HepG2 (cell line): ENCODE results near the gene GCLM. TPM values are rescaled to one million over a fixed set of nuclear protein-coding genes. Genes with fewer than 3 reads are reported as not detected.

Experiments used
- ATAC-seq: fragments of 200-7000 bp; cut with Tn5 transposase; 3 replicates; pipeline ENCODE4 v1.9.1; 2020; ENCODE audit warnings: mild to moderate bottlenecking, moderate library complexity
- BruUV-seq: library from RNA; stranded (reverse); fragments of 400-500 nt; replicated peaks from 2 replicates; lab custom pipeline; 2021; lab: Mats Ljungman, UMichigan
- CTCF ChIA-PET: fragments of 300-600 bp; formaldehyde crosslinking; extraction: SDS; loops from one replicate; lab custom pipeline; 2021; ENCODE audit warnings: low total read pairs, inconsistent platforms, low intra/inter-chr PET ratio; lab: Yijun Ruan, JAX
- POLR2A ChIA-PET: fragments of 350-600 bp; sonication (Branson Sonifier 250); formaldehyde crosslinking; loops from one replicate; lab custom pipeline; 2020; ENCODE audit warnings: antibody characterized with exemption, inconsistent platforms; lab: Yijun Ruan, JAX
- DNase-seq: peaks from one replicate; pipeline ENCODE4 v3.0.0-alpha.2; 2015; ENCODE audit warnings: low spot score
- FAIRE-seq: peaks from 3 replicates; lab custom pipeline; 2011; peaks lifted over from hg19 to GRCh38; lab: Jason Lieb, UNC
- H2AFZ ChIP-seq: one replicate; pipeline ENCODE4 v1.6.1; 2011; ENCODE audit warnings: low read length, inconsistent platforms
- H3K27ac ChIP-seq: fragments of 300-600 bp; 3 replicates; pipeline ENCODE4 v1.8.0; 2011; ENCODE audit warnings: mixed run types, mild to moderate bottlenecking, mixed read lengths, low read length, inconsistent platforms; ENCODE audit not compliant: insufficient read depth; ENCODE audit errors: extremely low read length
- H3K27me3 ChIP-seq, 2 experiments: fragments of 200-600 bp in 1 of 2; 2 replicates in 1 of 2; 3 replicates in 1 of 2; pipeline versions ENCODE4 v1.6.0 to v1.8.0; 2011; ENCODE audit warnings: low read length in 2 of 2, mild to moderate bottlenecking in 2 of 2, moderate library complexity in 2 of 2, inconsistent platforms in 1 of 2; ENCODE audit not compliant: insufficient read depth in 2 of 2, control insufficient read depth in 1 of 2
- H3K36me3 ChIP-seq, 2 experiments: fragments of 200-600 bp in 1 of 2; replicated peaks in 1 of 2; 2 replicates in 1 of 2; 3 replicates in 1 of 2; pipeline versions ENCODE4 v1.5.1 to v1.8.0; 2011; ENCODE audit warnings: low read length in 2 of 2, inconsistent platforms in 1 of 2; ENCODE audit not compliant: insufficient read depth in 2 of 2, control insufficient read depth in 1 of 2
- H3K4me1 ChIP-seq: 2 replicates; pipeline ENCODE4 v1.5.1; 2012; ENCODE audit warnings: low read length, inconsistent platforms; ENCODE audit not compliant: insufficient read depth
- H3K4me2 ChIP-seq: 2 replicates; pipeline ENCODE4 v1.6.0; 2011; ENCODE audit warnings: low read depth, low read length, inconsistent platforms
- H3K4me3 ChIP-seq, 3 experiments: fragments of 200-600 bp in 1 of 3; sonication (generic), shearing (Covaris generic) in 1 of 3; replicated peaks in 1 of 3; 2 replicates each; pipeline ENCODE4 v1.5.1; 2011 to 2016; ENCODE audit warnings: low read length in 3 of 3, inconsistent platforms in 2 of 3, low read depth in 2 of 3, mild to moderate bottlenecking in 2 of 3, control low read depth in 1 of 3, mixed read lengths in 1 of 3; ENCODE audit not compliant: insufficient read depth in 1 of 3
- H3K79me2 ChIP-seq: one replicate; pipeline ENCODE4 v1.6.1; 2011; ENCODE audit warnings: low read length, inconsistent platforms; ENCODE audit not compliant: insufficient read depth
- H3K9ac ChIP-seq: 2 replicates; pipeline ENCODE4 v1.6.0; 2011; ENCODE audit warnings: mild to moderate bottlenecking, low read depth, low read length, inconsistent platforms; ENCODE audit not compliant: insufficient read depth
- H3K9me3 ChIP-seq: 2 replicates; pipeline ENCODE4 v1.5.1; 2012; ENCODE audit warnings: mild to moderate bottlenecking, low read length
- H4K20me1 ChIP-seq: 2 replicates; pipeline ENCODE4 v1.6.0; 2011; ENCODE audit warnings: inconsistent platforms, mild to moderate bottlenecking, low read length, moderate library complexity; ENCODE audit not compliant: insufficient read depth
- AKAP8 ChIP-seq: sonication (generic); formaldehyde crosslinking; IDR thresholded peaks from 2 replicates; pipeline ENCODE4 v1.5.1; 2020; ENCODE audit warnings: mild to moderate bottlenecking, missing genetic modification reagents
- E2F5 ChIP-seq: sonication (generic); formaldehyde crosslinking; conservative IDR thresholded peaks from 2 replicates; pipeline ENCODE4 v1.4.0; 2020; ENCODE audit warnings: missing genetic modification reagents
- MEF2D ChIP-seq: sonication (generic); formaldehyde crosslinking; IDR thresholded peaks from 2 replicates; pipeline ENCODE4 v1.5.1; 2020; ENCODE audit warnings: mild to moderate bottlenecking, missing genetic modification reagents
- NCOA5 ChIP-seq: sonication (generic); formaldehyde crosslinking; IDR thresholded peaks from 2 replicates; pipeline ENCODE4 v1.4.0; 2020; ENCODE audit warnings: missing genetic modification reagents
- NR0B2 ChIP-seq: sonication (generic); formaldehyde crosslinking; IDR thresholded peaks from 2 replicates; pipeline ENCODE4 v1.4.0; 2020; ENCODE audit warnings: mild to moderate bottlenecking, missing genetic modification reagents
- PHF8 ChIP-seq: sonication (generic); formaldehyde crosslinking; IDR thresholded peaks from 2 replicates; pipeline ENCODE4 v1.5.0; 2020; ENCODE audit warnings: missing genetic modification reagents
- PRPF4 ChIP-seq: fragments of 200-400 bp; formaldehyde crosslinking; IDR thresholded peaks from 2 replicates; pipeline ENCODE4 v1.6.1; 2016; ENCODE audit warnings: low read length, low read depth; ENCODE audit not compliant: poor library complexity, severe bottlenecking
- RNF219 ChIP-seq: sonication (generic); formaldehyde crosslinking; IDR thresholded peaks from 2 replicates; pipeline ENCODE4 v1.5.0; 2020; ENCODE audit warnings: mild to moderate bottlenecking, missing genetic modification reagents
- SOX13 ChIP-seq, 3 experiments: fragments of 450-650 bp in 1 of 3; sonication (generic) in 1 of 3; formaldehyde crosslinking in 1 of 3; IDR thresholded peaks in 2 of 3; conservative IDR thresholded peaks in 1 of 3; 2 replicates each; pipeline versions ENCODE4 v1.5.0 to v1.6.1; 2016 to 2020; ENCODE audit warnings: antibody characterized with exemption in 1 of 3, mild to moderate bottlenecking in 1 of 3, missing compliant biosample characterization in 1 of 3, missing genetic modification reagents in 1 of 3, moderate library complexity in 1 of 3
- THAP7 ChIP-seq: sonication (generic); formaldehyde crosslinking; IDR thresholded peaks from 2 replicates; pipeline ENCODE4 v1.8.1; 2023; ENCODE audit warnings: mild to moderate bottlenecking, missing genetic modification reagents
- ZNF567 ChIP-seq: sonication (generic); formaldehyde crosslinking; IDR thresholded peaks from 2 replicates; pipeline ENCODE4 v1.8.1; 2023; ENCODE audit warnings: mild to moderate bottlenecking, missing genetic modification reagents, borderline replicate concordance
- ZNF574 ChIP-seq: sonication (generic); formaldehyde crosslinking; IDR thresholded peaks from 2 replicates; pipeline ENCODE4 v1.4.0; 2020; ENCODE audit warnings: missing genetic modification reagents
- ZNF780A ChIP-seq: sonication (generic); formaldehyde crosslinking; IDR thresholded peaks from 2 replicates; pipeline ENCODE4 v1.8.0; 2022; ENCODE audit warnings: mild to moderate bottlenecking, missing genetic modification reagents, moderate library complexity
- ZSCAN9 ChIP-seq: IDR thresholded peaks from 2 replicates; pipeline ENCODE4 v1.6.1; 2016; ENCODE audit warnings: borderline replicate concordance
- WGBS: methylation state at CpG from one replicate; pipeline ENCODE4 v1.1.6; 2017; ENCODE audit warnings: low lambda C conversion rate; 5-methylcytosine and 5-hydroxymethylcytosine counted together
- in situ Hi-C: cut with HindIII; loops from 2 replicates; pipeline ENCODE4 v1.10.0; 2017; ENCODE audit warnings: low pct_unique_long_range_greater_than_20kb; ENCODE audit not compliant: extremely low pct_ligation_motif_present
- intact Hi-C: fragments of 100-400 bp; cut with micrococcal nuclease; formaldehyde crosslinking; loops from one replicate; pipeline ENCODE4 v1.10.0; 2022; ENCODE audit not compliant: unreplicated experiment
- polyA plus RNA-seq, 8 experiments: library from polyadenylated mRNA; depleted of rRNA in 3 of 8; stranded (reverse) in 7 of 8; unstranded in 1 of 8; fragments of >200 nt; fragmentation: Illumina TruSeq in 4 of 8; extraction: Trizol in 4 of 8; gene quantifications; 2 replicates each; pipeline versions ENCODE4 v1.2.1 to v1.2.3, GENCODE V29; 2011 to 2016; ENCODE audit warnings: low read depth in 4 of 8, missing spikeins in 1 of 8, mixed read lengths in 1 of 8; ENCODE audit not compliant: insufficient read depth in 1 of 8
- total RNA-seq, 5 experiments: library from RNA; depleted of rRNA; stranded (reverse); fragments of >200 nt; fragmentation: Illumina TruSeq; extraction: Trizol; gene quantifications; 2 replicates each; pipeline ENCODE4 v1.2.3, GENCODE V29; 2016; ENCODE audit warnings: low read depth in 1 of 5

GCLM gene
- total and polyA plus RNA-seq, 2 of the 13 experiments (the other 11 are each of a cell fraction or from before 2014, with no cell fraction given) = 8.7 to 29.9 TPM

GRCh38 chr1:93909146-93910050 is at the start of gene GCLM (continued):
- no peak for TF ChIP-seq NCOA5
- no peak for TF ChIP-seq PRPF4

- Histone ChIP-seq H3K27ac (no peak overlapping the region), H3K36me3 (no peaks in the 10 kb centered on the region), H3K9me3 (peaks cover 7% of the 10 kb centered on the region; the same call in 1 of the 2 replicates), H2AFZ (no peak overlapping the region), H3K9ac (no peak overlapping the region), H4K20me1 (no peaks in the 10 kb centered on the region), H3K27me3 (no peaks in the 10 kb centered on the region), H3K4me1 (peaks cover 60% of the 10 kb centered on the region), H3K4me3 (no peak overlapping the region), H3K4me2 (no peak overlapping the region), H3K79me2 (no peaks in the 10 kb centered on the region)
- intact Hi-C loops = no loop called here
- BruUV-seq = no TSS peak
- ATAC-seq = no peak
- 2% methylated on average over 1 of the region's 1 CpG for WGBS
- ChIA-PET POLR2A (interaction anchor here (1.1 to 4.3 kb wide), 4 partner anchors 21 to 113 kb away, joined by 3 to 30 read pairs (median 4); partner anchors contain the start of gene DNTTIP2), CTCF (no interaction called here)
- in situ Hi-C loops = no loop called here
- no peak for FAIRE-seq
- DNase-seq = no peak
- no peak for TF ChIP-seq NR0B2
- no peak for TF ChIP-seq THAP7 (CRISPR knock-in tag)
- TF ChIP-seq MEF2D (CRISPR knock-in tag) = no peak
- no peak for TF ChIP-seq ZNF574
- TF ChIP-seq E2F5 (CRISPR knock-in tag) = no peak
- no peak for TF ChIP-seq PHF8
- no peak for TF ChIP-seq AKAP8 (CRISPR knock-in tag)
- no peak for TF ChIP-seq ZNF567 (CRISPR knock-in tag)
- TF ChIP-seq RNF219 (CRISPR knock-in tag) = no peak
- TF ChIP-seq ZNF780A (CRISPR knock-in tag) = no peak
- no peak for TF ChIP-seq ZSCAN9 (CRISPR knock-in tag)
- no peak for TF ChIP-seq SOX13 (IDR thresholded peaks at IDR 0.05)
- no peak for TF ChIP-seq SOX13 (CRISPR knock-in tag; conservative IDR thresholded peaks at IDR 0.05 in 1 of 2, IDR thresholded peaks at IDR 0.05 in 1 of 2)
Measured at GRCh38 chr1:93958726-93959100, 49.5 kb upstream of the GCLM start.
